Spleen (tissue), 7 donors: ENCODE results near the gene PRRG3.

ENCODE experiments used
- CTCF ChIP-seq, 11 experiments: fragments of 200-600 bp in 7 of 11; fragments of 450-650 bp in 4 of 11; sonication (generic) in 4 of 11; IDR thresholded peaks in 8 of 11; conservative IDR thresholded peaks in 3 of 11; 1 replicate in 7 of 11; 2 replicates in 4 of 11; pipeline versions ENCODE4 v1.4.0 to v1.8.0; 2016 to 2021; ENCODE audit warnings: antibody characterized with exemption in 11 of 11, inconsistent platforms in 4 of 11, mild to moderate bottlenecking in 1 of 11
- POLR2AphosphoS5 ChIP-seq, 3 donors: sonication (generic); formaldehyde crosslinking; IDR thresholded peaks; one replicate each; pipeline ENCODE4 v1.5.1; 2017; ENCODE audit warnings: antibody characterized with exemption in 3 of 3
- donor health status: DM: no; HTN: no; CAD: no; lungs with moderate emphysema.
- donor health status: DM: no; HTN: no; CAD: no.
- donor health status: DM: no; HTN: no; CAD: no.

DNA sequence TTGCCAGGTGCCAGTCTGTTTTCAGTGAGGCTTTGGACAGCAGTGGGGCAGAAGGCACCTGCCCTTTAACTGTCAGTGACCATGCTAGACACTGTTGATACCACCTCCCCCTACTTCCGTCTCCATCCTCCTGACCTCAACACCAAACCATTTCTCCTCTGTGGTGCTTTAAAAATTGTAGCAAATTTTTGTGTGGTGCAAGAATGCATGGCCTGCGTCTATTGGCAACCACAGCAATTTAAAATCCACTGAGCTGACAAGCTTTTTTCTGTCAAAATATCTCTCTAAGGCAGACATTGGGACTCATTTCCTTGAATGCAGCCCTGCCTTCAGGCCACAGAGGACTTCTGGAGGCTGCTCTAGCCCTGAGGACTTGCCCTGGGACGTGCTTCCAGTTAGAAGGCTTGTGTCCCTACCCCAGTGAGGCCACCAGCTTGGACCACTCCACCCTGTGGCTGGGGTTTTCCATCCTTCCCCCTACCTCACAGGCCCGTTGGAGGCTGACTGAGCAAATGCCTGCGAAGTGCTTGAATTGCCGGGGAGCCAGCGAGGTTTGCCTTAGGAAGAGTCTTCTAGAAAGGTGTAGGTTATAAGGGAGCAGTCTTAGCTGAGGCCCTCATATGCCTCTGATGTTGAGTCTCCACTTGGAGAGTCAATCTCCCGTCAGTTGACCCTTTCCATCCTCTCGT is 6.9 kb downstream of the PRRG3 start:
- TF ChIP-seq CTCF (IDR thresholded peaks at IDR 0.05 in 8 of 11, conservative IDR thresholded peaks at IDR 0.05 in 3 of 11), result no peak
- TF ChIP-seq POLR2AphosphoS5 (IDR thresholded peaks at IDR 0.05), result no peak
